HT-29 (cell line): ENCODE measurements around the gene ZBTB34. TPM values are rescaled to one million over a fixed set of nuclear protein-coding genes. Genes with fewer than 3 reads are reported as not detected.

Source experiments
- DNase-seq: peaks from one replicate; pipeline ENCODE4 v3.0.0-alpha.2; 2015; ENCODE audit warnings: low spot score
- total RNA-seq: library from RNA; depleted of rRNA; stranded (reverse); fragments of >200 nt; shearing (Covaris generic); gene quantifications from 2 replicates; pipeline ENCODE4 v1.2.3, GENCODE V29; 2014

The ZBTB34 gene
- total RNA-seq, 1 experiment from 2014 or later = 2.7 TPM

DNA sequence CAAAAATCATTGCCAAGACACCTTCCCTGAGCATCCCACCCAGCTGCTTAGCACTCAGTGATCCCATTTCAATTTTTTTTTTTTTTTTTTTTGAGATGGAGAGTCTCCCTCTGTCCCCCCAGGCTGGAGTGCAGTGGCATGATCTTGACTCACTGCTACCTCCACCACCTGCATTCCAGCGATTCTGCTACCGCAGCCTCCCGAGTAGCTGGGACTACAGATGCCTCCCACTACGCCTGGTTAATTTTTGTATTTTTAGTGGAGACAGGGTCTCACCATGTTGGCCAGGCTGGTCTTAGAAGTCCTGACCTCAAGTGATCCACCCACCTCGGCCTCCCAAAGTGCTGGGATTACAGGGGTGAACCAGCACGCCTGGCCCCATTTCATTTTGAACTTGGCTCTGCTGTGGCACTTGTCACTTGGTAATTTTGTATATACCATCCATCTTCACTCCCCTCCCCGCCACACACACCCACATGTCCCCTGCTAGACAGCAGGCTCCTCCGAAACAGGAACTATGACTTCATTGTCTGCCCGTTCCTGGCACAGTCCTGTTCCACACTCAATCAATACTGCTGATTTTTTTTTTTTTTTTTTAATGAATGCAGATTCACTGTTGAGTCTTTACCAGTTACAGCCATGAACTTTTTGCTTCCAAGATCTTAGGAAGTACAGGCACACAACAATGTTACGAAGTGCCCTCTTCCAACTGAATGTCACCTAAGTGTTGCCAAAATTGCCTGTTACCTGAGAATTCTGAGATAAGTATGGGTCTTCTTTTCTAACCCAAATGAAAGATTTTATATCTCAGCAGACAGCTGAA is 17.3 kb upstream of the ZBTB34 start:
- DNase-seq = no peak

DNA sequence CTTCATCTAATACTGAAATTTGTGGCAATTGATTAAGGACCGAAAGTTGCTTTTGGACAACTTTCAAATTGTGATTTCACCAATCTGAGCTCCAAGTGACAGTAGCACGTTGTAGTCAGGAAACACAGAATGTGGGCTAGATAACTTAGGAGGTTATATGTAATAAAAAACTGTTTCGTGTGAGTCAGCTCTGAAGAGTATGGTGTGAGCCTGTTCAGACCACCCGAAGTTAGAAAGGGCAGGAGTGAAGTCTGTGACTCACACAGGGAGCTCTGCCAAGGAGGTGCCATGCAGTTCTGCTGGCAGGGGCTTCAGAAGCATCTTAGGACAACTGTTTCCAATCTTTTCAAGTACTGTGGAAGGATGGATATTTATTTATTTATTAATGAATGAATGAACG is 16.4 kb upstream of the ZBTB34 start:
- no peak for DNase-seq

DNA sequence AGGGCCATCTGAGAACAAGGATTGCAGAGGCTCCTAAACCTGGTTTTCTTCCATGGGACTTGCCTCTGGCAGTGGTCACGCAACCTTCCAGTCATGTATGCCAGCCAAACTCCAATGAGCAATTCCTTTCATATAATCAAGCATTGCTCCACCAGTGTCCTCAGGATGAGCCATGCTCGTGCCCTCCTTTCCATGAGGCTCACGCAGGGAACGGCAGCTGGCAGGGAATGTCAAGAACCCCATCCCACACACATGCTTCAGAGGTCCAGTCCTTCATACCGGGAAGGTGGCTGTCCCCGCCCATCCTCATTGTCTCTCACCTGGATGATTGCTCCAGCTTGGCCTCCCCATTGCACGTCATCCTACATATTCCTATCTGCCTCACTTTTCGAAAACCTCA is 13.4 kb upstream of the ZBTB34 start:
- no peak for DNase-seq

DNA sequence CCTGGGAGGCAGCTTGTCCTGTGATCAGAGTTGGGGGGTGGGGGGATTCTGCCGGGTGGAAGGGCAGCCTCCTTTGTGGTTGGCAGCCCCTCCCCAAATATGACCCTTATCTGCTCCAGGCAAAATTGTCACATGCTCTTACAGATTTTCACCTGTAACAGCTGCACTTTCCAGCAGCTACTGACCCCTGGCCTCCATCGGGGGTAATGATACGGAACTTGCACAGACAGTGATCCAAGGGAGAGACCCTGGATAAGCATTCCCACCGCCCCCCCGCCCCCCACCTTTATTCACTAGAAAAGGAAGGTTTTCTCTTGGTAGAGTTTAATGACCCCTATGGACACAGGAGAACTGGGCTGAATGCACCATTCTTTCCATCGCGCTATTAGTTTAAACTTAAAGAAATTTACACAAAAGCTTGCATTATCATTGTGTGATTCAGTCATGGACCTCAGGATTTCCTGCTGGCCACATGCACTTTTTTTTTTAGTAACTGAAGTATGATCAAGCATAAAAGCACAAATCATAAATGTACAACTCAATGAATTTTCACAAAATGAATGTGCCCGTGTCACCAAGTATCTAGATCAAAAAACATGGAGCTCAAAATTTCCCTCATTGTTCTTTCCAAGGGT is 10.7 kb upstream of the ZBTB34 start:
- no peak for DNase-seq

DNA sequence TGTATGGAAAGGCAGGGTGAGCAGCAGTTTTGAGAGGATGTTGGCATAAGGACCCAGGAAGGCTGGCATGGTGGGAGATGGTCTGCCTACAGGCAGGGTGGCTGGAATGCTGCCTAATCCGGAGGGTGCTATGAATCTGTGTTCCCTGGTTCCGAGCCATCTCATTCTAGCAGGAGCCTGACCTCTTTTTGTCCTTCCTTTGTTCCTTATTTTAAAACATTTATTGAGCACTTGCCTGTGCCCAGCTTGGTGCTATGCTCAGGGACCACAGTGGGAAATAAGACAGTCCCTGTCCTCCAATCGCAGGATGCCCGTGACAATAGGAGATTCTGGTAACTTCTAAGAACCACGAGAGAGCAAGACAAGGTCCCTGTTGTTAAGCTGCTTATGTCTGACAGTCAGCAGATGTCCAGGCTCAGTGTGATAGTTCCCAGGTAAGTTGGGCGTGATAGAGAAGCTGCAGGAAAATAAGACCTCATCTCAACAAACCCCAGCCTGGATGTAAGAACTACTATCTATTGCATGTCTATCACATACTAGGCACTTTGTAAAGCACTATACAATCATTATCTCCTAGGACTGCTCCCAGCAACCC is 9.1 kb upstream of the ZBTB34 start:
- no peak for DNase-seq

DNA sequence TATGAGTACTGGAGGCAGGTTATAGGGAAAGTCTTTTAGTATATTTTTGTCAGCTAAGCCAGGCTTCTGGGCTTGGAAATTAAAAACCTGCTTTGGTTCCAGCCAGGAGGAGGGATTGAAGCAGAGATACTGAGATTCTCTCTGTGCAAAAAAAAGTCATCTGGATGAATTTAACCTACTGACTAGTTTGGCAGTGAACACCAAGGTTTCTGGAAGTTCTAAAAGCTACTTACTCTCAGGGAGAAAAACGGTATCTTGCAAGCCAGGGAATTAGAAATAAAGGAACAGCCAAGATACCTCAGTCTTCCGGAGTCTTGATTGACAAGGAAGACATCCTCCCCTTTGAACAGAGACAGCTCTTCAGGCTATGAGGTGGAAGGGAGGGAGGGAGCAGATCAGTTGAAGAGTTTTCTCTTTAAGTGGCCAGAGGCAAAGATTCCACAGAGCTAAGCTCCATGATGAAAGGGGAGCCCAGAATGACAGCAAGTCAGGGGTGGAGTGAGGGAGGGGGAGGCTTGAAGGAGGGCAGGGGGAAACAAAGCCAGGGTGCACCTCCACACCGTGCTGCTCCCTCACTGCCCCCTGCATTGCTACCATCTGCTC is 8.3 kb upstream of the ZBTB34 start:
- no peak for DNase-seq

DNA sequence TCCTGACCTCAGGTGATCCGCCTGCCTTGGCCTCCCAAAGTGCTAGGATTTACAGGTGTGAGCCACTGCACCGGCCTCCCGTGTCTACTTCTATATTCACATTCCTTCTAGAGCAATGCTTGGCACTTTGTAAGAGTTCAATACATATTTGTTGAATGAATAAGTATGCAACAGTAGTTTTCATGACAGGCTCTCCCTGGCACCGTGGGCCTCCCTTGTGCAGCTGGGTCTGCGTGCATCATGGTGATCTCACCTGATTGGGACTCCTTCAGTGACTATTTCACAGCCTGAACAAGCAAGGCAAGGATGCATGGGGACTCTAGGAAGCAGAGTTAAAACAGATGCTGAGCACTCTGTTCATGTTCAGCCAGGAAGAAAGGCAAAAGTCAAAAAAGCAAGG is 6.8 kb upstream of the ZBTB34 start:
- no peak for DNase-seq

DNA sequence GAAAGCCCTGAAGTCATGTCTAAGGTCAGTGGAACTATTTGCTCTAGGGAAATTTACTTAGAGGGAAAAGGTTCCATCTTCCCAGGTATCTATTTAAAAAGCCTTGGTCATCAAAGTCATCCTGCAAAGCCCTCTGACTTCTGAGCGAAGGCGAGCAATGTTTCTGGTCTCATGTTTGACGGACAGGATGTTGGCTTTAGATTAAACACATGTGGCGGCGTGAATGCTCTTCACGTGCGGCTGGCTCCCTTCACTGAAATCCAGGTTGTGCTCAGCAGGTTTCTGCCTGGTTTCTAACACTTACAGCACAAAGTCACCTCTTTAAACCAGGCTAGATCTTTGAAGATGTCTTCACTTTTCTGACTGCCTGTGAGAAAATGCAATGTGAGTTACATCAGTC is 5.7 kb upstream of the ZBTB34 start:
- DNase-seq = no peak

DNA sequence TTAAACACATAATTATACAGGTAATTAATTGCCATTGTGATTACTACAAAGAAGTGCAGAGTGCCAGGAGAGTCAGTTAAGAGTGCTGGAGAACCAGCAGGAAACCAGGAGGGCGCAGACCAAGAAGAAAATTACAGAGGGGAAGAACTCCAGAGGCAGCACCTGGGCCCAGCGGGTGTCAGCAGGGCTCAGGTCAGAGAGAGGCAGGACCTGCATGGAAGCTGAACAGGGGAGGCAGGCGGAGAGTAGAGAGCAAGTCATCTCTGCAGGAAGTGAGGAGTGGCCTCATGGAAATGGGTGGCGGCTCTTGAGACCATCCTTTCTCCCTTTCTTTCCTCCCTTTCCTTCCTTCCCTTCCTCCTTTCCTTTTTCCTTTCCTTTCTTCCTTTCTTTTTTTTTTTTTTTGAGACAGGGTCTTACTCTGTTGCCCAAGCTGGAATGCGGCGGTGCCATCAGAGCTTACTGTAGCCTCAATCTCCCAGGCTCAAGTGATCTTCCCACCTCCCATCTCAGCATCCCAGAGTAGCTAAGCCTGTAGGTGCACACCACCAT is 4.0 kb upstream of the ZBTB34 start:
- DNase-seq = no peak

DNA sequence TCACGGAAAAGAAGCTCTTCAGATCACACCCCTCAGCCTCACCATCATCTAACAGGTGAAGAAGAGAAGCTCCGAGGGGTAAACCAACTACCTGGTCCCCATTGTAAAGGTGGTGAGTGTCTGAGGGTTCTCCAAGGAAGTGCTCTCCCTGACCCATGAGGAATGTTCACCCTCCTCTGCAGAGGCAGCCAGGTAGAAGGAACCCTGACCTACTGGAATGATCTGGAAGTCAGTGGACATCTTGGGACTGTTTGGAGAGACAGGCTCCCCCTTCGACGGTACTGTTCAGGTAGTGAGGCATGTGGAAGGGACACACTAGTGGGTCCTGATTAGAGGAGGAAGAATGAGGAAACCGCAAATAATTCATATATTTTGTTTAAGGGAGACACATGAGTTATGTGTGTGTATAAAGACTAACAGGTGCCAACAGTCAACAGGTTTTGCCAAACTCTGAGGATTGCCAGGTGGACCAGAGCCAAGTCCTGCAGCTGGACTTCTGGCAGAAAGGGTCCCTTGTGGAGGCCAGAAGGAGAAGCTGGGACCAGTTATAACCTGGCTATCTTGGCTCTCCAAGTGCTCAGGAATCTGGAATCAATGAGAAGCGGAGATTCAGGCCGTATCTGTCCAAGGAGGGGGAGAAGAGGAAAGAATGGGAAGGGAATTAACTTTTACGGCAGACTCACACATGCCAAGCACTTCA is 3.0 kb upstream of the ZBTB34 start:
- DNase-seq = no peak

DNA sequence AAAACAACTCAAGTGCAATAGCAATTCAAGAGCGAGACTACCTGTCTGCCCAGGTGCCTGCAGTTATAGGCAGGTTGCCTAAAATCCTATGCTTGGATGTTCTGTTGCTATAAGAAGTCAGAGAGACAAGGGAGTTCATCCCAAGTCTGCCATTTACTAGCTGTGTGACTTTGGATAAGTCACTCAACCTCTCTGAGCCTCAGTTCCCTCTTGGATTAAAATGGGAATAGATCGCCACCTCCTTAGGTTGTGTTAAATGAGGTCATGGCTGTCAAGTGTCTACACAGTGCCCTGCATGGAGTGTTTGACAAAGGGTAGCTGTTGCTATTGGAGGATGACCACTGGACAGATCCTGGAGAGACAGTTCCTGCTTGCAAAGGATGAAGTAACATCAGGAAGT is 1.3 kb upstream of the ZBTB34 start:
- no peak for DNase-seq

DNA sequence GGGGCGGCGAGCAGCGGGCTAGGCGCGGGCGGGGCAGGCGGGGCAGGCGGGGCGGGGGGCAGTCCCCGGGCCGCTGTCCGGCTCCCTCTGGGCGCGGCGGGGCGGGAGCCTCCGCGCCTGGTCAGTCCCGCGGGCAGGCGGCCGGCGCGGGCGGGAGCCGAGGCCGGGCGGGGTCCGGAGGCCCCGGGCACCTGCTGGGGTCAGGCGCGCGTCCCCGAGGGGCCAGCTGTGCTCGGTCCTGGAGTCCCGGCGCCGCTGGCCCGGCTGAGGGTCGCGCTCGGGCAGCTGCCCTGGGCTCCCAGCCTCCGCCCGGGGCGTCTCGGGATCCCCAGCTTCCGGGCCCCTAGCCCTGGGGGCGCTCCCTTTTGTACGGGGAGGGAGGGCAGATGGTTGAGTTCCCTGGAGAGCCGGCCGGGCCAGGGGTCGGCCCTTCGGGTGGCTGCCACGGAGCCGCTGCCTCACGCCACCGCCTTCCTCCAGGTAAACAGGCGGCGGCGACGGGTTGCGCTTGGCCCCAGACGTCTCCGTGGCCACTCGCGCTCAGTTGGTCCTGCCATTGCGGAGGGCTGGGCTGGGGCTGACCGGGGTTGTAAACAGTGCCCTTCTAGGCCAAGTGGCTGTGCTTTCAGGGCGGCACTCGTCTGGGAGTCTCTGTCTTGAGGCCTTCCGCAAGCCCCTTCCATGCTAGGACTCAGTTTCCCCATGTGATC is 473 bp downstream of the ZBTB34 start:
- peak; percentile 57 for DNase-seq

DNA sequence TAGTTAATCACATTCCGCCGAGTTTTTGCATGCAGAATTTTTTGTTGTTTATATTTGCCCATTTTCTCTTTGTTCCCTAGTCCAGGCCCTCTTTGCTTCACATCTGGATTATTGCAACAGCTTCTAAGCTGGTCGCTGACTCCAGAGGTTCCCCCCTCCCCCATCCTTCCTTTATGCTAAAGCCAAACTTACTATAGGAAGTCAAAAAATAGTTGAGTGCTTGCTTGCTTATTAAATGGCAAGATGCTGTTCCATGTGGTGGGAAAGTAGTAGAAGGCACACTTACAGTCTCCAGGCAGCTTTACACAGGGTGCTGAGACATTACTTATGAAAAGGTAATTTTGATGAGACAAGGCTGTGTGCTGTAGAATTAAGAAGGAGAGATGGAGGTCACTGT is 1.3 kb downstream of the ZBTB34 start:
- peak; percentile 39 for DNase-seq

DNA sequence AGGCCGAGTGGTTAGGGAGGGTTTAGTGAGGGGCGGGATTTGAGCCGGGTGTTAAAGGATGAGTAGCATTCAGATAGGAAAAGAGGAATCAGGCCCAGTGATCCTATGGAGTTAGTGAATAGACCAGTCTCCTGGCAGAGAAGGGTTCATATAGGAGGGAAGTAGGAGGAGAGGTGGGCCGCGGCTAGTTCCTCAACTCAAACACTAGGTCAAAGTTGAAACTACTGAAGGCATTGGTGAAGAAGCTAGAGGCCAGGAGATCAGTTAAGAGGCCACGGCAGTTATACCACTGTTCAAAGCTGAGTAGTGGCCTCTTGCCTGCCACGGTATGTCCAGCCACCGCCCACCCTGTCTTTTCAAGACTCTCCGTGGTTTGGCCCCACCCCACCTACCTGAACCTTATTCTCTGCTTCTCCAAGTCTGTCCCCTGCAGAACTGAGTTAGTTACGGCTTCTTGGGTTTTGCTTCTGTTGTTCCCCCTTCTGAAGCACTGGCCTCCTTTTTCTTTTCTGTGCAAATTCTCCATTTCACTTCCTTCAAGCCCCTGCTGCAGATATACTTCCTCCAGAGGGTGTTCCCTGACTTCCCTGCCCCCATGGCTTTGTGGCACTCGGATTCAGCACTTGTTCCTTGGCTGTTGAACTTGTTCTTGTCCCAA is 1.8 kb downstream of the ZBTB34 start:
- DNase-seq = peak; percentile 36

DNA sequence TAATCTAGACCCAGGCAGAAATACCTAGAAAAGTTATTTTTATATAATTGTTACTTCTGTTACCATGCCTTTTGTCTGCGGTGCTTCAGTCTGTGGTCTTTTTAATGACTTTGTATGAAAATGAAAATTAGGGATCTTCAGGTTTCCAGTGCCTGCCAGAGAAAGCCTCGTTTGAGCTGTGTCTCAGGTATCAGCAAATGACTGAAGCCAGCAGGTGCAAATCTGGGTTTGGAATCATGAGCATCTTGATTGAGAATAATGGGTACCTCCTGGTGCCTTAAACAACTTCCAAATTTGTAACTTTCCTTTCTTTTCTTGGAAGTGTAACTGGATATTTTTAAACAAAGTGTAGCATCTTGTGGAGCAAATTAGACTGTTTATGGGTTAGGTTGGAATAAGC is 4.3 kb downstream of the ZBTB34 start:
- DNase-seq = no peak

DNA sequence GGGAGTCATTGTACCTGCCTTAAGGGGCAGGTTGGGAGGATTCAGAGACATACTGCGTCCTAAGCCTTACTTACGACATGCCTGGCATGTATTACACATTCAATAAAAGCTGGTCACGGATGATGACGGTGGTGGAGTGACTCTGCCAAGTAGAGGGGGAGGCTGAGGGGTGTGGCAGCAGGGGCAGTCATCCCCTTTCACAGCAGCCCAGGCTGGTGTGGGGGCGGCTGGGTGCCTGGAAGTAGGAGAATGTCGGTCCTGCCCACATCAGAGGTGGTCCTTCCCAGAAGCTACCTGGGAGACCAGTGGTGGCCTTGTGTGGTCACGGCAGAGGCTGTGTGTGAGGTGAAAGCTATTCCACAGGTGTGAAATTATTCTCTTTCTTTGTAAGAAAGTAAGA is 8.9 kb downstream of the ZBTB34 start:
- DNase-seq = no peak

DNA sequence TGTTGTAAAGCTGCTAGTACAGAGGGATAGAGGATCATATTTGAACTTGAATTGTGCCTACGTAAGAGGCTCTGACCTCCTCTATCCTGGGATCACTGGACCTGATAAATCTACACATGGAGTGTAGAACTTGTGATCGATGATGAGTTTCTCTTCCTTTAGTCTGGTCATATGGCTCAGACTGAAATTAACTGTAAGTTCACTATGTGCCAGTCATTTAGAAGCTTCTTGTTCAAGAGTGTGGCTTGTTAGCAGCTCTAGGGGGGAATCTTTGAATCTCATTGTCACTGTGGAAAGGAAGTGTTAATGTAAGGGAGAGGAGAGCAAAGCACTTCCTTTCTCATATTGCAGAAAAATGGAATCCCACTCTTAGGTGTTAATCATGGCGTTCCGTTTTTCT is 12.1 kb downstream of the ZBTB34 start:
- DNase-seq = no peak

DNA sequence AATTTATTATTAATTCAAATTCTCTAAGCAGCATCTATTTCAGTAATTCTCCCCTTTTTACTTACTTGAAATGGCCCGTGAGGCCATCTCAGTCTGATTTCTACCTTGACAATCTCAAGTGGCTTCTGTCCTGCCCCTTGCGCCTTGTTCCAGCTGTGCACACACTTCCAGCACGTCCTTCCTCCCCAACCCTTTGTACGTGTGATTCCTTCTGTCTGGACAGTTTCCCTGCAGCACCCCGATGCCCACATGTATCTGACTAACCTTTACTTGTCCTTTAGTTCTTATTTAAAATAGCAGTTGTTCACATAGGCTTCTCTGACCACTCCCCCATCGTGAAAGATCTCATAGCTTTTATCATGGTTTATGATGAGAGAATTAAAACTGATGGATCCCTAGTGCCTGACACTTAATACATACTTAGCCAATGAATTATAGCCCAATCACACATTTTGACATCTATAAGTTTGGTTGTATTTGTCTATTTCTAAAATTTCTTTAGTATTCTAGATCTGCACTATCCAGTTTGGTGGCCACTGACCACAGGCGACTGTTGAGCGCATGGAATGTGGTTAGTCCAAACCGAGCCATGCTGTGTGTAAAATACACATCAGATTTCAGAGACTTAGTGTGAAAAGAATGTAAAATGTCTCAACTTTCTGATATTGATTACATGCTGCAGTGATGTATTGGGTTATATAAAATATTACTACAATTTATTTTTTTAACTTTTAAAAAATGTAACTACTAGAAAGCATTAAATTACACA is 14.3 kb downstream of the ZBTB34 start:
- no peak for DNase-seq

DNA sequence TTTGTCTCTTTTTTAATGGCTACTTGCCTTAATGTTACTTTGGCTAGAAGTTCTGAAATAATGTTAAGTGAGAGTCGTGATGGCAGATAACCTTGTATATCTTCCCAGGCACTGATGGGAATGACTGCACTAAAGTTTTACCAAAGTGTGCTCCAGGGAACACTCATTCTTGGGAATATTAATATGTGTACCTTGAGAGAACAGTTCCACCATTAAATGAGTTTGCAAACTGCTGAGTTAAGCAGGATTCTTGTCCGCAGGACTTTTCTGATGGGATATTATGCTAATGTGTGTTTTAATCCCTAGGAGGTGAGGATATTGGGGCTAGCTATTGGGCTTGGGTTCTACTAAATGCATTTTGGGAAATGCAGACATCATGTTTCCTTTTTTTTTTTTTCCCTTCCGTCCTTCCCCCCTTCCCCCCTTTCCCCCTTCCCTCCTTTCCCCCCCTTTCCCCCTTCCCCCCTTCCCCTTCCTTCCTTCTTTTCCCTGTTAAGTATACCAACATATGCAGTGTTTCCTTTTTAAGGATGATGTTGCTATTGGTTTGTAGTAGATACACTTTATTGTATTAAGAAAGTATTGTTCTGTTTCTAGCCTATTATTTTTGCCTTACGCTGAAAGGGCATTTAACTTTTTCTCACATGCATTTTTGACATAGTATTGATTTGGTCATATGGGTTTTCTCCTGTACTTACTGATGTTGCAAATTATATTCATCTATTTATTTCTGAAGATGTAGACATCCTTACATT is 15.5 kb downstream of the ZBTB34 start:
- DNase-seq = no peak
